Psoas muscle (tissue), 8 donors: Measurements from ENCODE around the gene RTN1. TPM values are rescaled to one million over a fixed set of nuclear protein-coding genes. Genes with fewer than 3 reads are reported as not detected.

Experiments
- ATAC-seq, 4 donors: fragments of 200-7000 bp; cut with Tn5 transposase; one replicate each; pipeline ENCODE4 v1.9.1; 2020; ENCODE audit warnings: moderate library complexity in 3 of 4, mild to moderate bottlenecking in 2 of 4
- DNase-seq, 2 donors: peaks; one replicate each; pipeline ENCODE4 v3.0.0-alpha.2; 2020
- H3K27ac ChIP-seq: fragments of 200-600 bp; one replicate; pipeline ENCODE4 v1.8.0; 2022
- H3K27me3 ChIP-seq, 3 donors: fragments of 200-600 bp in 1 of 3; one replicate each; pipeline versions ENCODE4 v1.6.1 to v1.8.0; 2013 to 2022; ENCODE audit warnings: low read length in 2 of 3, mild to moderate bottlenecking in 2 of 3, moderate library complexity in 1 of 3; ENCODE audit not compliant: insufficient read depth in 3 of 3
- H3K36me3 ChIP-seq, 2 donors: fragments of 200-600 bp in 1 of 2; one replicate each; pipeline versions ENCODE4 v1.6.1 to v1.8.0; 2013 to 2022; ENCODE audit warnings: low read depth in 1 of 2, mild to moderate bottlenecking in 1 of 2, moderate library complexity in 1 of 2; ENCODE audit not compliant: insufficient read depth in 1 of 2
- H3K4me1 ChIP-seq: fragments of 200-600 bp; one replicate; pipeline ENCODE4 v1.8.0; 2022
- H3K4me3 ChIP-seq: fragments of 200-600 bp; one replicate; pipeline ENCODE4 v1.8.0; 2022; ENCODE audit warnings: mild to moderate bottlenecking
- H3K9me3 ChIP-seq: fragments of 200-600 bp; one replicate; pipeline ENCODE4 v1.8.0; 2022
- WGBS, 3 donors: extraction: QIAGEN DNeasy Blood & Tissue Kit; methylation state at CpG; one replicate each; pipeline versions ENCODE4 v1.1.6 to v1.1.7; 2013; 5-methylcytosine and 5-hydroxymethylcytosine counted together
- intact Hi-C, 2 donors: fragments of 100-400 bp; cut with DNase I; formaldehyde crosslinking; loops; one replicate each; pipeline versions ENCODE4 v1.11.0 to v1.14.2; 2022
- polyA plus RNA-seq, 3 donors: library from polyadenylated mRNA; stranded (reverse); fragments of 200-250 nt; gene quantifications; one replicate each; pipeline ENCODE4 v1.2.3, GENCODE V29; 2013
- total RNA-seq, 4 donors: library from RNA; stranded (reverse); fragmentation: NEBNext Ultra II Directional in 2 of 4; extraction: Animal tissue kit (Norgen Biotek cat#: 25700) in 2 of 4; gene quantifications; one replicate each; pipeline versions ENCODE4 v1.2.1 to v1.2.4, GENCODE V29; 2021 to 2023
- TF ChIP-seq, protein P1 (sequence below): fragments of 200-600 bp; IDR thresholded peaks from one replicate; pipeline ENCODE4 v1.8.0; 2022; ENCODE audit warnings: antibody characterized with exemption
- donor health status: healthy with polysubstance abuse.
- donor health status: DM: no; HTN: no; CAD: no; lungs with moderate emphysema.
- donor health status: Bipolar disorder and iron deficiency.
- donor health status: healthy.
- donor health status: DM: yes; HTN: yes; CAD: no.
- donor health status: DM: no; HTN: no; CAD: no.
- donor health status: DM: no; HTN: no; CAD: no.
- donor health status: DM: yes; HTN: yes; CAD: no.

RTN1 gene
- total and polyA plus RNA-seq, 7 donors = 0.17 to 1.7 (median 0.74) TPM

DNA sequence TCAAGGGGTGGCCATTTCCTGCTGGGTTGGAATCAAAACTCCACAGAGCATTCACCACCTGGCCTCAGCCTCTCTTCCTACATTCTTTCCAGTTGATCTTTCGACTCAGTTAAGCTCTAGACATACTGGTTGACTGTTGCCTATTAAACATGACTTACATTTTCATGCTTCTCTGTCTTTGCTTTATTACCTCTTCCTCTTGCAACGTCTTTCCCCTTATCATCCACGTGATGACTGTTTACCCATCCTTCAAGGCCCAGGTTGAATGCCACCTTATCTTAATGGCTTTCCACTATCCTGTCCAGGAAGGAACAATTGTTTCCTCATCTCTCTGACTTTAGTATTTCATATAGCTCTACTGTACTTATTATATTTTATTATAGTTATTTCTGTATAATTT is 269.5 kb downstream of the RTN1 start:
- Histone ChIP-seq H3K36me3 (no peaks in the 10 kb centered on the region), H3K4me3 (no peak overlapping the region), H3K27ac (no peak overlapping the region), H3K4me1 (no peaks in the 10 kb centered on the region), H3K9me3 (no peaks in the 10 kb centered on the region), H3K27me3 (no peaks in the 10 kb centered on the region)
- TF ChIP-seq, protein P1, sequence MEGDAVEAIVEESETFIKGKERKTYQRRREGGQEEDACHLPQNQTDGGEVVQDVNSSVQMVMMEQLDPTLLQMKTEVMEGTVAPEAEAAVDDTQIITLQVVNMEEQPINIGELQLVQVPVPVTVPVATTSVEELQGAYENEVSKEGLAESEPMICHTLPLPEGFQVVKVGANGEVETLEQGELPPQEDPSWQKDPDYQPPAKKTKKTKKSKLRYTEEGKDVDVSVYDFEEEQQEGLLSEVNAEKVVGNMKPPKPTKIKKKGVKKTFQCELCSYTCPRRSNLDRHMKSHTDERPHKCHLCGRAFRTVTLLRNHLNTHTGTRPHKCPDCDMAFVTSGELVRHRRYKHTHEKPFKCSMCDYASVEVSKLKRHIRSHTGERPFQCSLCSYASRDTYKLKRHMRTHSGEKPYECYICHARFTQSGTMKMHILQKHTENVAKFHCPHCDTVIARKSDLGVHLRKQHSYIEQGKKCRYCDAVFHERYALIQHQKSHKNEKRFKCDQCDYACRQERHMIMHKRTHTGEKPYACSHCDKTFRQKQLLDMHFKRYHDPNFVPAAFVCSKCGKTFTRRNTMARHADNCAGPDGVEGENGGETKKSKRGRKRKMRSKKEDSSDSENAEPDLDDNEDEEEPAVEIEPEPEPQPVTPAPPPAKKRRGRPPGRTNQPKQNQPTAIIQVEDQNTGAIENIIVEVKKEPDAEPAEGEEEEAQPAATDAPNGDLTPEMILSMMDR = no peak
- WGBS, 3 donors = 43 to 51% (median 43%) methylated on average over 3 of the region's 3 CpGs
- DNase-seq = no peak
- intact Hi-C loops = no loop called here
- ATAC-seq = no peak

DNA sequence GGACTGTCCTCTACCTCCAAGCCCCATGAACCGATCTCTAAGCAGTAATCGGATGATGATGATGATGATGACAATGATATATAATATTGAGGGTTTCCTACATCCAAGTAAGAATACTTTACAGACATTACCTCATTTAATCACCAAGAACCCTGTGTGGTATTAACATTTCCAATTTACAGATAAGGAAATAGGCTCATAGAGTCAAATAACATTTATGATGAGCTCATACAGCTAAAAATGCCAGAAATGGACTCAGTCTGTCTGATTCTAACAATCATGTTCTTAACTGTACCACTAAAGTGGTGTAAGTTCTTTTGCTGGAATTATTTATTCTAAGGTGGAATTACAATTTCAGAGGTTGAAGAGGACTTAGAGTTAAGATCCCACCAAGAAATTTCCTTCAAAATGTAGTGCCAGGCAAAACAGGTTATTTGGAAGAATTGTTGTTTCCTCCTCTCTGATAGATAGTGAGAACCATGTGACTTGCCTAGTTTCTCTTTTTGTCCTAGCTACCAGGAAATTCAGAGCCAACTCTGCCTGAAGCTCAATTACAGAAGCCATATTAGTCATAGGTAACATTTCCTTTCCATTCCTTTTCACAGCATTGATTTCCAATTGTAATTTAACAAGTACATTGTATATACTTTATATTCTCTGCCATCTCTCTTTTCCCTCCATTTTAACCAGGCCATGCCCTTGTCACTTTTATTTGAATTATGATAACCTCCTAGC is 270.2 kb downstream of the RTN1 start:
- TF ChIP-seq, protein P1 = no peak
- intact Hi-C loops = no loop called here
- 83 to 93% (median 91%) methylated on average over 2 of the region's 2 CpGs for WGBS, 3 donors
- Histone ChIP-seq H3K4me1 (no peaks in the 10 kb centered on the region), H3K27ac (no peak overlapping the region), H3K9me3 (no peaks in the 10 kb centered on the region), H3K36me3 (no peaks in the 10 kb centered on the region), H3K4me3 (no peak overlapping the region), H3K27me3 (no peaks in the 10 kb centered on the region)
- no peak for ATAC-seq
- DNase-seq = no peak

DNA sequence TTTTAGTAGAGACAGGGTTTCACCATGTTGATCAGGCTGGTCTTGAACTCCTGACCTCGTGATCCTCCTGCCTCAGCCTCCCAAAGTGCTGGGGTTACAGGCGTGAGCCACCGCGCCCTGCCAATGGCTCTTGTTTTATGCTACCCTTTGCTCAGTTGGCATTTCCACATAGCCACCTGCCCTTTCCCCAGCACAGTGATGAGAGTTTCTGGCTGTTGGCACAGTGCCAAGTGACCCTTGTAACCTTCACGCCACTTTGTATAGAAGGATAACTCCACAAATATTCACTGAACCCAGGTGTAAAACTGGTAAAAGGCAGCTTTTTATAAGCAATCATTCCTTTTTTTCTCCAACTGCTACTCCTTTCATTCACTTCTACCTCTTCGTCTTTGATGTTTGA is 275.5 kb downstream of the RTN1 start:
- 73 to 77% (median 76%) methylated on average over 6 of the region's 6 CpGs for WGBS, 3 donors
- ATAC-seq (no peak), DNase-seq (no peak)
- no peaks in the 10 kb centered on the region for H3K9me3 ChIP-seq
- intact Hi-C loops = no loop called here
- no peaks in the 10 kb centered on the region for H3K27me3 ChIP-seq
- no peaks in the 10 kb centered on the region for H3K4me1 ChIP-seq
- TF ChIP-seq, protein P1 = no peak
- H3K4me3 ChIP-seq = no peak overlapping the region
- no peaks in the 10 kb centered on the region for H3K36me3 ChIP-seq
- H3K27ac ChIP-seq = no peak overlapping the region

DNA sequence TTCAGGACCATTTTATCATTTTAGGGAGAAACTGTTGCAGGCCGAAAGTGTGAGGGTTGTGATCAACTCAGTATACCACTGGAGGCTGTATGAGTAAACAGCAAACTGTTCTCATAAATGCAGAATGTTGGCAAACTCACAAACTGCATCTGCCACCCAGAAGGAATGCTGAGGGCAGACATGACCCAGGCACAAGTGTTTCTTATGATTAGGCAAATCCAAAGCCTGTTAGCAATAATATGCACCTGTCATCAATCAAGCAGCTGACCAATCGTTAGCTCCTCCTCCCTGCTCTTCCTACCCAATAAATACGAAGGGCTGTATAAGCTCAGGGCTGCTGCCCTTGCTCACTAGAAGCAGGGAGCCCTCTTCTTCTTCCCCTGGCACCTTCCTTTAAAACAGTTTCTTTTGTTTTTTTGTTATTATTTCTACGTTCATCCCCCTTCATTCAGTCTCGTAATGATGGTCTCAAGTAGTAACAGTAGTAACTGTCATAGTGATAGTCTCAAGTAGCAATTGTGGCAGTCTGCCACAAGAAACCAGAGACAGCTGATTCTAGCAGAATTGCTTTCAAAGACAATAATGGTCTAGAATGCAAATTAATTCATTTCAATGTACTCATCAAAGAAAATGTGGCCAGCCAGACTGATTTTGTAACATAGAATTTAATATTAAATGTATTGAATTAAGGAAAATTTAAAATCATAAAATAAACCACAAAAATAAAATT is 278.8 kb downstream of the RTN1 start:
- WGBS, 3 donors = 68 to 74% (median 73%) methylated on average over 5 of the region's 5 CpGs
- DNase-seq (no peak), ATAC-seq (no peak)
- peaks cover 0 to 3% (median 0%) of the 10 kb centered on the region in 3 donors for H3K27me3 ChIP-seq
- no peaks in the 10 kb centered on the region for H3K4me1 ChIP-seq
- no peak overlapping the region for H3K27ac ChIP-seq
- H3K36me3 ChIP-seq = no peaks in the 10 kb centered on the region
- TF ChIP-seq, protein P1 = no peak
- intact Hi-C loops = no loop called here
- H3K9me3 ChIP-seq = no peaks in the 10 kb centered on the region
- H3K4me3 ChIP-seq = no peak overlapping the region
